Measurements from ENCODE around the gene SLC24A4. TPM values are rescaled to one million over a fixed set of nuclear protein-coding genes. Genes with fewer than 3 reads are reported as not detected.

Gene SLC24A4
- total and polyA plus RNA-seq, 3 donors from 2014 or later, result 3.6 to 10.6 (median 8.5) TPM

- no peaks in the 10 kb centered on the region for H3K9me3 ChIP-seq
- H3K27ac ChIP-seq, result no peak overlapping the region
- WGBS, 2 donors, result 85 to 95% methylated on average over 10 of the region's 10 CpGs
- H3K27me3 ChIP-seq, result no peaks in the 10 kb centered on the region
- H3K4me3 ChIP-seq, result no peak overlapping the region
- no peak for DNase-seq
- H3K36me3 ChIP-seq (ENCODE audit: low read depth, missing control alignments), result no peaks in the 10 kb centered on the region
- TF ChIP-seq CTCF (IDR thresholded peaks at IDR 0.05), result no peak
- no peak for TF ChIP-seq POLR2A (IDR thresholded peaks at IDR 0.05)
- no peaks in the 10 kb centered on the region for H3K4me1 ChIP-seq
- intact Hi-C loops (cut with DNase I; ENCODE audit: low total_unique reads), result no loop called here
Observed at GRCh38 chr14:92441751-92442504, 119.0 kb downstream of the SLC24A4 start.

GRCh38 chr14:92443167-92443566, 120.2 kb downstream of the SLC24A4 start:
- intact Hi-C loops (cut with DNase I; ENCODE audit: low total_unique reads), result no loop called here

GRCh38 chr14:92443741-92444140, 120.8 kb downstream of the SLC24A4 start:
- no peak for DNase-seq
- H3K4me1 ChIP-seq, result no peaks in the 10 kb centered on the region
- H3K27me3 ChIP-seq, result no peaks in the 10 kb centered on the region
- no peak for TF ChIP-seq CTCF (IDR thresholded peaks at IDR 0.05)
- TF ChIP-seq POLR2A (IDR thresholded peaks at IDR 0.05), result no peak
- no peak overlapping the region for H3K27ac ChIP-seq
- H3K9me3 ChIP-seq, result no peaks in the 10 kb centered on the region
- no peaks in the 10 kb centered on the region for H3K36me3 ChIP-seq (ENCODE audit: low read depth, missing control alignments)
- no peak overlapping the region for H3K4me3 ChIP-seq
- intact Hi-C loops (cut with DNase I; ENCODE audit: low total_unique reads), result no loop called here
- 93 to 100% methylated on average over 2 to 8 of the region's 8 CpGs for WGBS, 2 donors

More at GRCh38 chr14:92443167-92443566, 120.2 kb downstream of the SLC24A4 start:
- DNase-seq, result no peak
- WGBS, 2 donors, result 65 to 90% methylated on average over 2 to 14 of the region's 14 CpGs
- Histone ChIP-seq H3K27ac (no peak overlapping the region), H3K36me3 (ENCODE audit: low read depth, missing control alignments) (no peaks in the 10 kb centered on the region), H3K4me3 (no peak overlapping the region), H3K4me1 (no peaks in the 10 kb centered on the region), H3K9me3 (no peaks in the 10 kb centered on the region), H3K27me3 (no peaks in the 10 kb centered on the region)
- no peak for TF ChIP-seq CTCF (IDR thresholded peaks at IDR 0.05)
- TF ChIP-seq POLR2A (IDR thresholded peaks at IDR 0.05), result no peak

GRCh38 chr14:92446771-92447170, 123.8 kb downstream of the SLC24A4 start:
- H3K4me3 ChIP-seq, result no peak overlapping the region
- H3K36me3 ChIP-seq (ENCODE audit: low read depth, missing control alignments), result no peaks in the 10 kb centered on the region
- no peaks in the 10 kb centered on the region for H3K27me3 ChIP-seq
- no peak overlapping the region for H3K27ac ChIP-seq
- WGBS, 2 donors, result 88 to 91% methylated on average over 4 to 5 of the region's 5 CpGs
- peaks cover 10% of the 10 kb centered on the region for H3K4me1 ChIP-seq
- no peak for DNase-seq
- intact Hi-C loops (cut with DNase I; ENCODE audit: low total_unique reads), result no loop called here
- TF ChIP-seq CTCF (IDR thresholded peaks at IDR 0.05) (no peak), POLR2A (IDR thresholded peaks at IDR 0.05) (no peak)
- H3K9me3 ChIP-seq, result no peaks in the 10 kb centered on the region

Measured in testis (tissue), 3 donors.